KMS-11 (cell line): Measurements from ENCODE around the gene FBXO45.
"Not testable (repeated sequence)": the region's sequence is repeated elsewhere in the genome, so short reads cannot be mapped to it uniquely, and the experiment has no call there.

ENCODE experiments used
- H2AFZ ChIP-seq: fragments of 200-600 bp; sonication (generic); 2 replicates; pipeline ENCODE4 v1.6.1; 2016; ENCODE audit warnings: antibody characterized with exemption, mixed run types, low read depth
- H3K27ac ChIP-seq: fragments of 200-600 bp; sonication (generic); 2 replicates; pipeline ENCODE4 v1.6.1; 2016; ENCODE audit warnings: mild to moderate bottlenecking, mixed run types
- H3K27me3 ChIP-seq: fragments of 200-600 bp; sonication (generic); 2 replicates; pipeline ENCODE4 v1.6.1; 2017; ENCODE audit warnings: mild to moderate bottlenecking, low read depth, mixed run types, moderate library complexity; ENCODE audit not compliant: insufficient read depth
- H3K36me3 ChIP-seq: fragments of 200-600 bp; sonication (generic); 2 replicates; pipeline ENCODE4 v1.6.1; 2017; ENCODE audit warnings: mild to moderate bottlenecking, mixed run types; ENCODE audit not compliant: insufficient read depth
- H3K4me1 ChIP-seq: fragments of 200-600 bp; sonication (generic); 2 replicates; pipeline ENCODE4 v1.6.1; 2016; ENCODE audit warnings: mild to moderate bottlenecking, low read depth, mixed run types; ENCODE audit not compliant: poor library complexity, severe bottlenecking
- H3K4me2 ChIP-seq: fragments of 200-600 bp; sonication (generic); 2 replicates; pipeline ENCODE4 v1.7.0; 2016; ENCODE audit warnings: mild to moderate bottlenecking, mixed run types
- H3K4me3 ChIP-seq: fragments of 200-600 bp; sonication (generic); IDR thresholded peaks from 2 replicates; pipeline ENCODE4 v1.6.1; 2017; ENCODE audit warnings: low read depth, low read length, mixed read lengths; ENCODE audit not compliant: insufficient read depth
- H3K79me2 ChIP-seq: fragments of 200-600 bp; sonication (generic); 2 replicates; pipeline ENCODE4 v1.6.1; 2016; ENCODE audit warnings: low read depth, mixed run types; ENCODE audit not compliant: insufficient read depth
- H3K9ac ChIP-seq: fragments of 200-600 bp; sonication (generic); 2 replicates; pipeline ENCODE4 v1.6.1; 2016; ENCODE audit warnings: mild to moderate bottlenecking, mixed run types
- H4K20me1 ChIP-seq: fragments of 200-600 bp; sonication (generic); 2 replicates; pipeline ENCODE4 v1.6.1; 2016; ENCODE audit warnings: mild to moderate bottlenecking, mixed run types; ENCODE audit not compliant: insufficient read depth
- TF ChIP-seq, protein P1 (sequence below): fragments of 200-600 bp; sonication (generic); conservative IDR thresholded peaks from 2 replicates; pipeline ENCODE4 v1.6.1; 2017; ENCODE audit warnings: low read depth, mild to moderate bottlenecking, antibody characterized with exemption, low read length, moderate library complexity, mixed read lengths

FBXO45 gene, protein sequence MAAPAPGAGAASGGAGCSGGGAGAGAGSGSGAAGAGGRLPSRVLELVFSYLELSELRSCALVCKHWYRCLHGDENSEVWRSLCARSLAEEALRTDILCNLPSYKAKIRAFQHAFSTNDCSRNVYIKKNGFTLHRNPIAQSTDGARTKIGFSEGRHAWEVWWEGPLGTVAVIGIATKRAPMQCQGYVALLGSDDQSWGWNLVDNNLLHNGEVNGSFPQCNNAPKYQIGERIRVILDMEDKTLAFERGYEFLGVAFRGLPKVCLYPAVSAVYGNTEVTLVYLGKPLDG

DNA sequence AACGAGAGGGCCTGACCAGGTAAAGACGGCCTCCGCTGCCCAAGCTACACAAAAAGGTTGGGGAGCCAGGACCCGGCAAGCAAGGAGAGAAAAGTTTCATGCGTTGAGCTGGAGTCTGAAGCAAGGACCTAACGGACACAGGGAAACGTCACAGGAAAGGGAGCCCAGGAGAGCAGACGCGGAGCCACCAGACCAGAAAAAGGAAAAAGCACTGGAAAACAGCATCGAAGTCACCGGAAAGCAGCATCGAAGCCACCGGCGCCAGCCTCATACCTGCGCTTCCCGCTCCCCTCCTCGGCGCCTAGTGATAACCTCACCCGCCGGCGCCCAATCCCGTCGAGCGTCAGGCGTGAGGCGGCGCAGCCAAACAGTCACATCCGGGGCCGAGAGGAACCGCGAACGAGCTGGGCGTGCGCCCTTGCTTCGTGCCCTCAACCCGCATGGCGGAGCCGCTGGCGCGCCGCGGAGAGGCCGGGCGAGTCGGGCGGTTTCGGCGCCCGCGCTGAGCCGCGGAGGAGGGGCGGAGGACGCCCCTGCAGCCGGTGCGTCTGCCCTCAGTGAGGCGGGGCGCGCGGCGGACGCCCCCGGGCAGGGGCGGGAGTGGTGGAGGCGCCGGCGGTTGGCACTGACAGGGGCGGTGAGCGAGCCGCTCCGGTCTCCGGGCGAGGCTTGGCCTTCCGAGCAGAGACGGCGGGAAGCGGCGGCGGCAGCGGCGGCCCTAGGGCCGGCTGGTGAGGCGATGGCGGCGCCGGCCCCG lies at the start of gene FBXO45, which contains the start of gene WDR53:
TSS of gene FBXO45 (plus strand) at position 415 of the 757 bp plus-strand sequence. CDS start at position 740, 325 bp downstream.
TSS of gene WDR53 (minus strand) at position 309 of the 757 bp plus-strand sequence. CDS start 7,079 bp downstream, outside the sequence.
- H3K4me2 ChIP-seq: peak within 1 kb of the TSS; percentile 97
- H3K79me2 ChIP-seq: peaks cover 60% of the 10 kb centered on the region
- H4K20me1 ChIP-seq: peaks cover 4% of the 10 kb centered on the region; the same call in 1 of the 2 replicates
- no peaks in the 10 kb centered on the region for H3K27me3 ChIP-seq
- peaks cover 19% of the 10 kb centered on the region for H3K4me1 ChIP-seq
- TF ChIP-seq, protein P1, sequence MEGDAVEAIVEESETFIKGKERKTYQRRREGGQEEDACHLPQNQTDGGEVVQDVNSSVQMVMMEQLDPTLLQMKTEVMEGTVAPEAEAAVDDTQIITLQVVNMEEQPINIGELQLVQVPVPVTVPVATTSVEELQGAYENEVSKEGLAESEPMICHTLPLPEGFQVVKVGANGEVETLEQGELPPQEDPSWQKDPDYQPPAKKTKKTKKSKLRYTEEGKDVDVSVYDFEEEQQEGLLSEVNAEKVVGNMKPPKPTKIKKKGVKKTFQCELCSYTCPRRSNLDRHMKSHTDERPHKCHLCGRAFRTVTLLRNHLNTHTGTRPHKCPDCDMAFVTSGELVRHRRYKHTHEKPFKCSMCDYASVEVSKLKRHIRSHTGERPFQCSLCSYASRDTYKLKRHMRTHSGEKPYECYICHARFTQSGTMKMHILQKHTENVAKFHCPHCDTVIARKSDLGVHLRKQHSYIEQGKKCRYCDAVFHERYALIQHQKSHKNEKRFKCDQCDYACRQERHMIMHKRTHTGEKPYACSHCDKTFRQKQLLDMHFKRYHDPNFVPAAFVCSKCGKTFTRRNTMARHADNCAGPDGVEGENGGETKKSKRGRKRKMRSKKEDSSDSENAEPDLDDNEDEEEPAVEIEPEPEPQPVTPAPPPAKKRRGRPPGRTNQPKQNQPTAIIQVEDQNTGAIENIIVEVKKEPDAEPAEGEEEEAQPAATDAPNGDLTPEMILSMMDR: no peak
- H3K36me3 ChIP-seq: no peaks in the 10 kb centered on the region
- peak within 1 kb of the TSS; percentile 73 for H3K27ac ChIP-seq
- H3K4me3 ChIP-seq: peak within 1 kb of the TSS; percentile 98
- peak within 1 kb of the TSS; percentile 81 for H3K9ac ChIP-seq
- peak within 1 kb of the TSS; percentile 91 for H2AFZ ChIP-seq

DNA sequence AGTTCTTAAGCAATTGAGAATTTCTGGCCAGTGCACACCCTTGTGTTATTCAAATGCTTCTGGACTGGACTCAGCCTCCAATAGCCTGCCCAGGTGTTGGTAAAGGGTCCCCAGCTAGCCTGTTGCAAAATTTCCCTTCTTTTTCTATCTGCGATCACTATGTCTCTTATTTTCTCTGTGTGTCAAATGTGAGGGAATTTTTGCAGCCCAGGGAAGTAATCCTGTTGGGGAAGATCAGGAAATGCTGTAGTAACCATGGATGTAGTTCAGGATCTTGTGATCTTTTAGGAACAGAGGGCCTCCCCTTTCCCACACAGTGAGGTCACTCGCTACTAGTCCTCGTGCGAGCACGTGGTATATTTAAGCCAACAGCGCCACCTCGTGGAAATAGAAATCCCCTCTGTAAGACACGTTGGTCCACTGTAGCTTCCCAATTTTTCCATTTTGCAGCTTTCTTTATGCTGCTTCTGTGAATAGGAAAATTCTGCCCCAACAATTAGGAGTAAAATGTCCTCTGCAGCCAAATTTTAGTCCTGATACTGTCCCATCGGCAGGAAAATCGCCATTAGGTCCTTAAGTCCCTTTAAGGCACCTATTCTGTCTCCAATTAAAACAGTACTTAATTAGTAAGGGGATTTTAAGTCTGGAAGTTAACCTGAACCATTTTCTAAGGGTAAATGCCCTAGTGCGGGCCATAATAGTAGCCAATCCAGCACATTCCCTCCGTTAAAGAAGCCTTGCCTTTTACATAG lies 49.3 kb upstream of the FBXO45 start:
- TF ChIP-seq, protein P1: peak; percentile 98
- Histone ChIP-seq H3K36me3 (no peaks in the 10 kb centered on the region), H3K4me1 (peaks cover 32% of the 10 kb centered on the region), H4K20me1 (no peaks in the 10 kb centered on the region), H3K9ac (peak overlapping the region; percentile 13; the same call in 1 of the 2 replicates), H3K79me2 (no peaks in the 10 kb centered on the region), H2AFZ (peak overlapping the region; percentile 31; the same call in 1 of the 2 replicates), H3K4me3 (no peak overlapping the region), H3K27ac (peak overlapping the region; percentile 8; the same call in 1 of the 2 replicates), H3K4me2 (peak overlapping the region; percentile 12; the same call in 1 of the 2 replicates), H3K27me3 (no peaks in the 10 kb centered on the region)

DNA sequence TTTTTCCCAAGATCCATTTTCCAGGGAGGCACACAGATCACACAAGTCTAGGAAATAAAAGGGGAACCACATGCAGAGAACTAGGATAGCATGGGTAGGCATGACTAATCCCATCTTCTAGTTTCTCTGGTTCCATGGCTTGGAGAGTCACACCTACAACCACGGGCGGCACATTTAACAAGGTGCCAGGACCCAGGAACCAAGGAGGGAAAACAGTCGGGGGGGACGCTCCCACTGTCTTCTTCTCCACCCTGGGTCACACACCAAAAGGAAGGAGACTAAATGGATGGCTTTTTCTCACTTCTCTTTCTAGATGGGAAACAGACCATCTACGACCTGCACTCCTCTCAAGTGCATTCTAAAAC lies 48.8 kb upstream of the FBXO45 start:
- Histone ChIP-seq H2AFZ (no peak overlapping the region), H3K4me3 (no peak overlapping the region), H4K20me1 (no peaks in the 10 kb centered on the region), H3K27ac (no peak overlapping the region), H3K27me3 (no peaks in the 10 kb centered on the region), H3K4me2 (no peak overlapping the region), H3K79me2 (no peaks in the 10 kb centered on the region), H3K9ac (no peak overlapping the region), H3K4me1 (peaks cover 32% of the 10 kb centered on the region), H3K36me3 (no peaks in the 10 kb centered on the region)
- TF ChIP-seq, protein P1: no peak

DNA sequence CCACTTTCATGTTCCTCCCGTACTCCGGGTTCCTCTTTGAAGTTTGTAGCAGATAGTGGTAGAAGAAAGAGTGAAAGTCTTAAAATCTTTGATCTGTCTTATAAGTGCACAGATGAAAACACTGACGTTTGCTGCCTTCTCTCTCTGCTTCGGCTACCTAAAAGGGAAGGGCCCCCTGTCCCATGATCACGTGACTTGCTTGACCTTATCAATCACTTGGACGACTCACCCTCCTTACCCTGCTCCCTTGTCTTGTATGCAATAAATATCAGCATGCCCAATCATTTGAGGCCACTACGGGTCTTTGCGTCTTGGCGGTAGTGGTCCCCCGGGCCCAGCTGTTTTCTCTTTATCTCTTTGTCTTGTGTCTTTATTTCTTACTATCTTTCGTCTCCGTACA lies 47.2 kb upstream of the FBXO45 start:
- H3K79me2 ChIP-seq, H3K9ac ChIP-seq, H2AFZ ChIP-seq, H3K4me2 ChIP-seq, H3K27me3 ChIP-seq, H3K36me3 ChIP-seq, H3K4me3 ChIP-seq, H3K27ac ChIP-seq, H4K20me1 ChIP-seq: not testable (repeated sequence)
- H3K4me1 ChIP-seq: peaks cover 32% of the 10 kb centered on the region
